Activated T-cell treated with anti-CD3 and anti-CD28 coated beads for 48 hours (primary cell): ENCODE data around the gene SYDE1.
A peak's percentile ranks its signal among the peaks of the same experiment; 100 is the strongest.

ENCODE experiments used
- DNase-seq: peaks from one replicate; pipeline ENCODE4 v3.0.0-alpha.2; 2020; ENCODE audit warnings: low read depth

SYDE1 gene

DNA sequence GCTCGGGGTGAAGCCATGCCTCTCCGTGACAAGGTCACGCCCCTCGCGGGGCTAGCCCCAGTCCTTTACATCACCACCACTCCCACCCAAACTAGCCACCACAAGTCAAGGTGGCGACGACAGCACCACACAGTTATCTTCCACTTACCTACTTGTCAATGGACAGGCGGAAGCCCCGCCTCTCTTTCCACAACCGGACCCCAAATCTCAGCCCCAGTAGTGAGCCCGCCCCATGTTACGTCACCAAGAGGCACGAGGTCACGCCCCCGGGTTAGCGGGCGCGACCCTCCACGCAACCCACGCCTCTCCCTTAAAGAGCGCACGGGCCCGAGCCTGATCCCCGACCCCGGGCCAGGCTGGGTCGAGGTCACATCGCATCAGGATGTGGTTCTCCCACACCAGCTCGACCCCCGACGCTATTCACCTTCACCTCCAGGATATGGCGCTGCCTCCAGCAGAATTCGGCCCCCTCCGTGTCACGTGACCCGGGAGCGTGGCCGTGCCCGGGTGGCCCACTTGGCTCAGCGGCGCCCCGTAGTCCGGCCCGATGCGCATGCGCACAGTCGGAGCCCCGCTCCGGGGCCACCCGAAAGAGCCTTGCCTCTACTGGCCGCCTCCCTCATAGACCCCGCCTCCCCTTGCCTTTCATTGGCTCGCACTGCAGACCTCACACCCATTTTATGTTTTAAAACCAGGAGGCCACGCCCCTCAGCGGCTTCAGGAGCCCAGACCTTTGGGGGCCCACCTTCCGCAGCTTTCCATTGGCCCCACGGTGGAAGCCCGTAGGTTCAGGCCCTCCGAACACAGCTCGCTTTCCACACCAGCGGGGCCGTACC lies 18.2 kb downstream of the SYDE1 start:
- DNase-seq: peak; percentile 99

DNA sequence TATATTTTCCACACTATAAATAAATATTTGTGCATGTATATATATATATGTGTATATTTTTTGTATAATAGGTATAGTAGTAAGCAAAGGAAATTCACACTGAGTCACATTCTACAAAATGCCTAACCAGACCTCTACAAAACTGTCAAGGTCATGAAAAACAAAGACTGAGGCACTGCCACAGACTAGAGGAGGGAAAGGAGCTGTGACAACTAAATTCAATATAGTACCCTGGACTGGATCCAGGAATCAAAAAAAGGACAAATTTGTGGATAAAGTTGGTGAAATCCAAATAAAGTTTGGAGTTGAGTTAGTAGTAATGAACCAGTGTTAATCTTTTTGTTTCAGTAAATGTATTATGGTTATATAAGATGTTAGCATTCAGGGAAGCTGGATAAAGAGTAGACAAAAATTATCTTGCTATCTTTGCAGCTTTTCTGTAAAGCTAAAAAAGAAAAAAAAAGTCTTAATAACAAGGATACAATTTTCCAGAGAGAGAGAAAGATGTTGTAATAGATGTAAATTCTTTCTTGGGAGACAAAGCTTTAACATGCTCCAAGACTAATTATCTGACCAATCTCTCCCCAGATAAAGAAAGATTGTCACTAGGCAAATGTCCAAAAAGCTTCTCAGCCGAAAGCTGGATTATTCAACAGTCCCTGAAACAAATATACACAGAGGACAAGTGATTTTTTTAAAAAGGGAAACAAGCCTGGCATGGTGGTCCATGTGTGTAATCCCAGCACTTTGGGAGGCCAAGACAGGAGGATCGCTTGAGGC lies 19.1 kb downstream of the SYDE1 start:
- DNase-seq: no peak

DNA sequence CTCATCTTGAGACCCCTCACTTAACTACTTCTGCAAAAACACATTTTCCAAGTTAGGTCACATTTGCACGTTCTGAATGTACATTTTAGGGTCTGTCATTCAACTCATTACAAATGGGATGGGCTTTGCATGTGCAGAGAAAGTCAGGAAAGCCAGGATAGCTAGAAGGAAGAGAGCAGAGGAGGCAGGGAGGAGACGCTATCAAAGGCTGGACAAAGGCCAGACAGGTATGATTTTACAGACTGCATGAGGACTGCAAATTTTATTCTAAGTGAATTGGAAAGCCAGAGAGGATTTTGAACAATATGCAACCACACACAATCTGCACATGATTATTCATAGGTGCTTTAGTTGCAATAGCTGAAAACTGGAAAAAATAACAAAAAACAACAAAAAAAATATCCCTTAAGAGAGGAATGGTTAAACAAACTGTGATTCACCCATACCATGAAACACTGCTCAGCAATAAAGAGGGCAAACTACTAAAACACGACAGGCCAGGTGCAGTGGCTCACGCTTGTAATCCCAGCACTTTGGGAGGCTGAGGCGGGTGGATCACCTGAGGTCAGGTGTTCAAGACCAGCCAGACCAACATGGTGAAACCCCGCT lies 21.1 kb downstream of the SYDE1 start:
- no peak for DNase-seq

DNA sequence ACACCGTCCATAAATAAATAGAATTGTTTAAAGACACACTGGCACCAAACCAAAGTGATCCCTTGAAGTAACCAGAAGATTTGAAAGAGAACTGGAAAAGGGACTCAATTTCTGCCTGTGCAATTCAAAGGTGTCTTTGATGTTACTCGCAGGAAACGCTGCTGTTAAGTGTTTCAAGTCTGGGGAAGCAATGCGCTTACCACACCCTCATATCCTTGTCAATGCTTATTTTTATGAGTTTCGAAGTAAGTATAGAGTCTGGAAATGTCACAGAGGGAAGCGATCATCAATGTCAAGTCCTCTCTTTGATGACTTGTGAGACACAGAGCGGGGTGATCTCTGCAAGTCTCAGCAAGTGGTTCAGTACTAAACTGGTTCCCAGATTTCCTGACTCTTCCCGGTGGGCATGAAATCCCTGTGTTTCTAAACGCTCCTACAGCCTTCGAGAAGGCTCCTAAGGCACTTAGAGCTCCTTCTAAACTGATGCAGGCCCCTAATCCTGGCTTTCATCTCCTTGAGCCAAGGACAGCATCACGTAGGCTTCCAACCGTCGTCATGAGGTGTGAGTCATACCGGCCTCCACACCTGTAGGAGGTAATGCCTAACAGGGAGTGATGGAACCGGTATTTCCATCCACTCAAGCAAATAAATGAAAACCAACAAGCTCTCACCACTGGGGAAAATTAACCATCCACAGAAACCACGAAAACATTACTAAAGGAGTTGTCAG lies 22.8 kb downstream of the SYDE1 start:
- DNase-seq: no peak

DNA sequence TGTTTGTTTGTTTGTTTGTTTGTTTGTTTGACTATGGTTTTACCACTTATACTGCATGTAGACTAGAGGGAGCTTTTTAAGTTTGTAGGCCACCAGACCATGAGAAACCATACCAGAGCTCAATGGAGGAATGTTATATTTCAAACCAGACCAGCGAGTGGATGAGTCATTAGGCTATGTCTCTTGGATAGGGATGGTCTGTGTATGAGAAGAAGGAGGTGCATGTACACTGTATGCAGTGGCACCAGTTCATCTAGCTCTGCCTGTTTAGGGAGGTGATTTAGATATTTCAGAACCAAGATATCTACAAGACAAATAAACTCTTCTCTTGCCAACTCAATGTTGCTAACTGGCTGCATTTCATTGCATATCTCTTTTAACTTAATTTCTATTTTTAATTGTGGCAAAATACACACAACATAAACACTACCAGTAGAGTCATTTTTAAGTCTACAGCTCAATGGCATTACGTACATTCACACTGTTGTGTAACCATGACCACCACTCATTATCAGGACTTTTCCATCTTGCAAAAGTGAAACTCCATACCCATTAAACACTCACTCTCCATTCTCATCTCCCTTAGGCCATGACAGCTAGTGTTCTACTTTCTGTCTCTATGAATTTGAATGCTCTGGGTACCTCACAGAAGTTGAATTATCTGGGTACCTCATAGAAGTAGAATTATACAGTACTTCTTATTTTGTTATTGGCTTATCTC lies 29.2 kb downstream of the SYDE1 start:
- no peak for DNase-seq

DNA sequence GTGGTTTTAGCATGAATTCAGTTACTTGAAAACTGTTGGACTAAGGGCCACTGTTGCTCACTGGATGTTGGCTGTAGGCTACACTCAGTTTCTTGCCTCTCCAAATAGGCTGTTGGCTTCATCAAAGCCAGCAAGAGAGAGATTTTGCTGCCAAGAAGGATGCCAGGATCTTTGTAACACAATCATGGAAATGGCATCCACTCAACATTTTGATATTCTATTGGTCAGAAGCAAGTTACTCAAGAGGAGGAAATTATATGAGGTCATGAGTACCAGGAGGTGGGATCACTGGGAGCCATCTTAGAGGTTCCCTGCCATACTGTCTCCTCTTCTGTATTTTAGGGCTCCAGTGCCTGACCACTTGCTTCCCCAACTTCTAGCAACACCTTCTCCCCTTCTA lies 30.6 kb downstream of the SYDE1 start:
- no peak for DNase-seq

DNA sequence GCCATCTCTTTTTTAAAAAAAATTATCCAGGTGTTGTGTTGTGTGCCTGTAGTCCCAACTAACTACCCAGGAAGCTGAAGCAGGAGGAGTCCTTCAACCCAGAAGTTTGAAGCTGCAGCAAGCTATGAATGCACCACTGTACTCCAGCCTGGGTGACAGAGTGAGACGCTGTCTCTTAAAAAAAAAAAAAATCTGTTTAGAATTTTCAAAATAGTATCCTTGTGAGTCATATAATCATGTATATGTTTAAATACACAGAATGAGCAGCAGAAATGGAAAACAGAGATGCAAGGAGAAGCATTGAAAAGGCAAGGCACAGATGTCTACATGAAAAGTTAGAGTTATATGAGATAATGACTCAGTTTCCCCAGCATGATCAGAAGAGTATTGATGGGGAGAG lies 31.2 kb downstream of the SYDE1 start:
- no peak for DNase-seq

DNA sequence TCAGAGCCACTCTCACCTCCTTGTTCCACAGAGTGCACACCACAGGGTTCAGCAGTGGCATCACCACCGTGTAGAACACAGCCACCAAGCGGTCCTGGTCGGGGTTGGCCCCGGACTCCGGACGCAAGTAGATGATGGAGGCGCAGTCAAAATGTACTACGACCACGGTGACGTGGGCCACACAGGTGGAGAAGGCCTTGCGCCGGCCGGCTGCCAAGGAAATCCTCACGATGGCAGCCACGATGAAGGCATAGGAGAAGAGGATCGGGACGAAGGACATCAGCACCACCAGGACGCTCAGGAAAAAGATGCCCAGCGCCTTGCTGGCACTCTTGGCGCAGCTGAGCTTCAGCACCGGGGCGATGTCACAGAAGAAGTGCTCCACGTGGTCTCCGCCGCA lies 33.9 kb downstream of the SYDE1 start:
- DNase-seq: no peak

DNA sequence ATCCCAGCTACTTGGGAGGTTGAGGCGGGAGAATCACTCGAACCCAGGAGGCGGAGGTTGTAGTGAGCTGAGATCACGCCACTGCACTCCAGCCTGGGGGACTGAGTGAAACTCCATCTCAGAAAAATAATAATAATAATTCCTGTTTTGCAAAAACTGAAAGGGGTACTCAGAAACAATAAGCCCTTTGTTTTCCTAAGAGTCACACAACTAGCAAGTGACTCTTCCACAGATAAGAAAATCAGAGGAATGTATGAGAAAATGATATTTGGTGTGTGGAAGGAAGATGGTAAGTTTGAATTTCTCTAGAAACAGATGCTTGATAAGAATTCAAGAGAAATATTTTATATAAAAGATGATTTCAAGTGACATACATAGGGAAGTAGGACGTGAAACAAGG lies 35.1 kb downstream of the SYDE1 start:
- no peak for DNase-seq

DNA sequence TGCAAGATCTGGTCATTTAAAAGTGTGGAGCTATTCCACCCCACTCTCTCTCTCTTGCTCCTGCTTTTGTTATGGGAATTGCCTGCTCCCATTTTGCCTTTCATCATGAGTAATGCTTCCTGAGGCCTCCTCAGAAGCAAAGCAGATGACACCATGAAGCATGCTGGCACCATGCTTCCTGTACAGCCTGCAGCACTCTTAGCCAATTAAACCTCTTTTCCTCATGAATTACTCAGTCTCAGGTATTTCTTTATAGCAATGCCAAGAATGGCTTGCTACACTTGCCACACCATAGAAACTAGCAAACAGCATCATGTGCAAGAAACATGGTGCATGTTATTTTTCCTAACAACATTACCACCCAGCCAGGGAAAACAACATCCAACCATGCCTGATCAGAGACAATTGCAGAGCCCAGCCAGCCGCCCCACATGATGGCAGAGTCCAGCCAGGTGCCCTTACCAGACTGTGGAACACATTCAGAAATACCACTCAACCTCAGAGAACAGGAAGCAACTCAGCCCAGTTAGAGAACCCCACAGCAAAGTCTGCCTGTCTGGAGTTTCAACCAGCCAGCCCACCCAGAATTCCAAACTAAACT lies 36.9 kb downstream of the SYDE1 start:
- DNase-seq: no peak

DNA sequence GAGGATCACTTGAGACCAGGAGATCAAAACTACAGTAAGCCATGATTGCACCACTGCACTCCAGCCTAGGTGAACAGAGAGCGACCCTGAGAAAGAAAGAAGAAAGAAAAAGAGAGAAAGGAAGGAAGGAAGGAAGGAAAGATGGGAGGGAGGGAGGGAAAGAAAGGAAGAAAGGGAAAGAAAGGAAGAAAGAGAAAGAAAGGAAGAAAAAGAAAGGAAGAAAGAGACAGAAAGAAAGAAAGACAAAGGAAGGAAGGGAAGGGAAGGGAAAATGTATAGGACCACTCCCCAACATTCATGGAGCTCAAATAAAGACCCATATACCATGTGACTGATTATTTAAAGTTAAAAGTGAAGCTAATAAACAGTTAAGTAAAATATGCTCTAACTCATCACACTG lies 39.9 kb downstream of the SYDE1 start:
- DNase-seq: no peak

DNA sequence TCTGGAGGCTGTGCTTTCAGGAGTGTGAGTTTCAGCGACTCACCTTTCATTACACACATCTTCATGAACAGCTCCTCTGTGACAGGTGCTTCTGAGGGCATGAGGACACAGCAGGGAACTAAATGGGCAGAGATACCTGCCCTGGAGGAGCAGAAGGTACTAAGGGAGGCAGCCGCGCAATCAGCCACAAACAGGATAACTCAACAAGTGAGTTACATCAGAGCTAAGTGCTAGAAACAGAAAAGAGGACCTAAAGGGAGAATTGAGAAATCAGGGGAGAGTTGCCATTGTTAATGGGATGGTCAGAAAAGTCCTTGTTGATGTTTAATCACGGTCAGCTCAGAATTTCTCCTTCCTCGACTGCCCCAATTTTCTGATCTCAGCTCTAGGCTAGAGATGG lies 42.5 kb downstream of the SYDE1 start:
- DNase-seq: no peak

DNA sequence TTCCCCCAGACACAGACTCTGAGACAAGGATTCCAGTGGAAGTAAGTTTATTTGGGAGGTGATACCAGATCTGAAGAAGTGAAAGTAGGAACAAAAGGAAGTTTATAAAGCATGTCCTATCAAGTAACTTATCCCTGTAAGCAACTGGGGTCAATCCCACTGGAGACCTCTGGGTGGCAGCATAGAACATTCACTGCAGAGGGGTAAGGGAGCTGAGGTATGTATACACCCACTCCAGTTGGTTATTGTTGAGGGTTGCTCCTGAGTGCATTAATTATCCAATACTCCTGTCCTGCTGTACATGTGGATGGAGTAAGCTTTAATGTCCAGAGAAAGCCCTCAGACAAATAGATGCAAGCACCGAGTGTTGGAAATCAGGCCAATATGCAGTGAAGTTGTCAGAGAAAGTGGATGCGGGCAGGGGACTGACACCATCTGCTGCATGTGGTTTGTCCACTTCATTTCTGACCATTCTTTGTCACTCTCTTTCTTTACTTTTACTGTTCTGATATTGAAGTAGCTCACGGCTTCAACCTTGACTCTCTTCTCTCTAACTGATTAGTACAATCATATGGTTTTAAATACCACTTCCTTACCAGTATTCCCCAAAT lies 46.9 kb downstream of the SYDE1 start:
- peak; percentile 27 for DNase-seq

DNA sequence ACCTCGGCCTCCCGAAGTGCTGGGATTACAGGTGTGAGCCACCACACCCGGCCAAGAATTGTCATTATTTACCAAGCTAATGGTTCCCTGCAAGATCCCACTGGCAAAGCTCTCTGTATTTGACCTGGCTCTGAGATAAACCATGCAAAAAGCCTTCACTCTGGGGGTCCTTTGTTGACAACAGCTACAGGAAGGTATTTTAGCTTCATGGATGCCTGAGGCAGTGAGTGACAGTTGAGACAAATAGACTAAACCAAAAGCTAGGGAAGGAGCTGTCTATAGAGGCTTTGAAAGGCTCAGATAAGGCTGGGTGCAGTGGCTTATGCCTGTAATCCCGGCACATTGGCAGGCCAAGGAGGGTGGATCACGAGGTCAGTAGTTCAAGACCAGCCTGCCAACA lies 48.1 kb downstream of the SYDE1 start:
- DNase-seq: no peak

DNA sequence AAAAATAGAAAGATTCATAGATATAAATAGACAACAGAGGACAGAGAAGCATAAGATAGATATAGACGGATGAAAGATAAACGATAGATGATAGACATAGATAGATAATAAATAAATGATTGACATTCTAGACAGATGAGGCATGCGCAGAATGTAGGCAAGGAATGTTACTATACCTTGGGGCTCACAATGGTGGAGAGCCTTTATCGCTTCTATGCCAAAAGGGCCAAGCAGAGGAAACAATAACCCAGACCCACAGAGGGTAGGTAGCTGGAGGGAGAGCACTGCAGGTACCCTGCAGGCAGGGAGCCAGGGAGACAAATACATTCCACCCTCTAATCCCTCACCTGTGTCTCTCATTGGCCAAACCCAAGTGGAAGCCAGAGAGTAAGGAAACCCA lies 49.2 kb downstream of the SYDE1 start:
- DNase-seq: no peak

DNA sequence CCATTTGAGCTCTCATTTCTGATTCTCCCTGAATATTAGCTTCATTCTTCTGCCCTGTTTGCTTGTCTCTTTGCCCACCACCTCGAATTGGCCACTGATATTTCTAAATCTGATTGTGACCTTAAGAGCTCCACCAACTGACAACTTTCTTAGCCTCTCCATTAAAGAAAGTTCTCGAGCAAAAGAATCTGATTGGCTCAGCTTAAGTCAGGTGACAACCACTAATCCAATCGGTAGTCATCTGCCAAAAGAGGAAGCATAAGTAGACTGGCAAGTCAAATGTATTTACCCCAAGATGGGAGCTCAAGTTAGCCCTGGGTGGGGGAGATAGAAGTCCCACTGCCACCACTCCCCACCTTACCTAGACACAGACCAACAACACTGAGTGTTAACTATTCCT lies 52.0 kb downstream of the SYDE1 start:
- no peak for DNase-seq

DNA sequence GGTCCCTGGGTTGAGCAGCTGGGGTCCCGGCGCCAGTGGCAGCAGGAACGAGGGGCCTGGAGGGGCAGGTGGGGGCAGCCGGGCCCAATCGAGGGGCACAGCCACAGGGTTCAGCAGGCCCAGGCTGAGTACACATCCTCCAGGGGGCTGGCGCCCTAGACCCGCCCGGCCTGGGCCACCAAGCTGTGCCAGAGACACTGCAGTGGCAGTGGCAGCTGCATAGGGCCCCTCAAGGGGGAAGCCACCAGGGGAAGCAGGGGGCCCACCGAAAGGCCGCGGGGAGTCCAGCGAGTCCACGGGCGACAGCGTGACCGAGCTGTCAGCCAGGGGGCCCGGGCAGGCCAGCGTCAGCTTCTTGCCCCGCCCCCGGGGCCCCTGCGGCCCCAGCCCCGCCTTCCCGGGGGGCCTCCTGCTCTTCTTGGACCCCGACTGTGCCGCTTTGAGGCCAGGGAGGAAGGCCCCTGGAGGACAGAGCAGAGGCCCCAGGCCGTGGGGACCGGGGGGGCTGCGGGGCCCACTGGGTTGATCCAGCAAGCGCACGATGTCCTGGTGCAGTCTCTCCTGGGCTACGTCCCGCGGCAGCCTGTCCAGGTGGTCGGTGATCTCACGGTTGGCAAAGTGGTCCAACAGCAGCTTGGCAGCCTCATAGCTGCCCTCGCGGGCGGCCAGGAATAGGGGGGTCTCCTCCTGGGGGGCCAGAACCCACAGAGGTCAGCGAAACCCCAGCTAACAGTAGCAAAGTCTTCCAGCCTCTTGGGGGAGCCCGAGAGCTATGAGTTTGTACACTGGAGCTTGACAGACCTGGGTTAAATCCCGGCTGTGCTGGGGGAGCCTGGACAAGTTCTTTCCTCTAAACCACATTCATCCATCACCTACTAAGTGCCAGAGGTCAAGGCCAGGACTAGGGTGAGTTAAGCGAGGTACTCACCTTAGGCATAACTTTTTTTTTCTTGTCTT lies 54.1 kb downstream of the SYDE1 start:
- no peak for DNase-seq
